NCI-H69 (cell line): ENCODE results near the gene S1PR3.

Source experiments
- DNase-seq: peaks from one replicate; lab custom pipeline; 2025; lab: John Stamatoyannopoulos, UW

S1PR3 gene

DNA sequence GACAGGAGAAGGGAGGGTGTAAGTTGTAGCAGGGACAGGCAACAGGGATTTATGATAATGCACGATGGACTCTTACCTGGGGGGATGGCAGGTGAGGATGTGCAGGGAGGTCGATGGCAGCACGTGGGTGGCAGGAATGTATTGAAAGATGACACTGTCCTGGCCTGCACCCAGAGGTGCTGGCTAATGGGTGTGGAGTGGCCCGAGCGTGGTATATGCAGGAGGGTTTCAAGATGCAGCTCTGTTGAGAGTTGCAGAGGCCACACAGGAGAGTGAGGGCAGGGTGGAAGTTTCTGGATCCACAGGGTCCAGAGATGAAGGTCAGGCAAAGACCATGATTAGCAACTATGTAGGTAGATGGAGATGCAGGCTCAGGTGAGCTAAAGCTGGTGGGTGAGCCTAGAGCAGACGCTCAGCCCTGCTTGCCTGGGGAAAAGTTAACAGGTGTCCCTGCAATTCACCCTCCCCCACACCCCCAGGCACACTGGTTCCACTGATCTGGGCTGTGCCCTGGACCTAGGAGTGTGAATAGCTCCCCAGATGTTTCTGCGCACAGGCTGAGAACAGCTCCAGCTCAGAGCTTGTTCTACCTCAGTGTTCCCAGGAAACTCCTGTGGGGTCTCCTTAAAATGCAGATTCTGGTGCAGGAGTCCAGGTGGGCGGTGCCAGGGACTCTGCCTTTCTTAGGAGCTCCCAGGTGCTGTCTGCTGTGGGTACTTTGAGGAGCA, 21.5 kb upstream of the S1PR3 start:
- no peak for DNase-seq

DNA sequence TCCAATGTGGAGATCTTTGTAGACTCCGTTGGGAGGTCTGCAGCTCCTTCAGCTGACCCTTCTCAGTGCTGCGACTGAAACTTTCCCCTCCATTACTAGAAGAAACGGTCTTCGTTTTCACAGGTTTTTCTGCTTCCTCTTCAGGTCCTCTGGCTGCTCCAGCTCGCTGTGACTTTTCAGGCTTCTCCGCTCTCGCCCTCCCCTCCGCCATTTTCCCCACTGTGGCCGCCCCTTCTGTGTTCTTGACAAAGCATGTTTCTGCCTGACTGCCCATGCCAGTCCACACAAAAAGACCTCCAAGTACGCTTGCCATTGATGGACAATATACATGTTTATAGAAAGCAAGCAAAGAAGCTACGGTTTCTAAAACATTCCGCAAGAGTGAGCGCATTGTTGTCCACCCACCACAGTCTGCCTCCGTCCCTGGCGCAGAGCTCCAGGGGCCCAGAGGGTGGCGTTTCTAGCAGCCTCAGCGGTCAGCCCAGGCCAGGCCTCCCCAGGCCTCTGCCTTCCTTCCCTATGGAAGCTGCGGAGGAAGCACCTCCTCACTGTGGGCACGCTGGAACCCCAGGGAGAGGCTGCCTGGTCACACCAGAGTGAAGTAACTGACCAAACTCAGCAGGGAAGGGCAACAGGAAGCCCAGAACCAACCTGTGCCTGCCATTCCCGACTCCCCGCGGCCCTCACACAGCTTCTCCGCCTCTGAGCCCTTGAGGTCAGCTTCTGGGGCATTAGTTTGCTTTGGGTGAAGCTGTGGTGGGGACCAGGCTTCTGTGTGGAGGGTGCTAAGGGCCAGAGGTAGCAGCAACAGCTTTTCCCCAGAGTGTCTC, 19.9 kb upstream of the S1PR3 start:
- DNase-seq, result no peak

DNA sequence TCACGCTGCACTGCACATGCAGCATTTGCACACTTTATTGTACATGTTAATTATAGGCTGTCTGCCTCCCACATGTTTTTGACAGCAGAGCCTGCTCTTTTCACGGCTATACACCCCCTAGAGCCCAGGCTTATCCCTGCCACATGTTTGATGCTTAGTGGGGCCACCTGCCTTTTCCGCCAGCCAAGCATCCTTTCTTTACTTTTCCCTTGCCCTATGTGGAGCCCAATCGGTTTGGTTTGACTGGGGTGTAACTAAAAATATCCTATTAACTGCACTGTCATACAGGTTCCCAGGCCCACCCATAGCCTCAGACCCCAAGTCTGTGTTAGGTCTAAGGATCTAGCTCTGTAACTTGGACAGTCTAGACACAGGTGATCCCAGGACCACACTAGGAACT, 18.9 kb upstream of the S1PR3 start:
- no peak for DNase-seq

DNA sequence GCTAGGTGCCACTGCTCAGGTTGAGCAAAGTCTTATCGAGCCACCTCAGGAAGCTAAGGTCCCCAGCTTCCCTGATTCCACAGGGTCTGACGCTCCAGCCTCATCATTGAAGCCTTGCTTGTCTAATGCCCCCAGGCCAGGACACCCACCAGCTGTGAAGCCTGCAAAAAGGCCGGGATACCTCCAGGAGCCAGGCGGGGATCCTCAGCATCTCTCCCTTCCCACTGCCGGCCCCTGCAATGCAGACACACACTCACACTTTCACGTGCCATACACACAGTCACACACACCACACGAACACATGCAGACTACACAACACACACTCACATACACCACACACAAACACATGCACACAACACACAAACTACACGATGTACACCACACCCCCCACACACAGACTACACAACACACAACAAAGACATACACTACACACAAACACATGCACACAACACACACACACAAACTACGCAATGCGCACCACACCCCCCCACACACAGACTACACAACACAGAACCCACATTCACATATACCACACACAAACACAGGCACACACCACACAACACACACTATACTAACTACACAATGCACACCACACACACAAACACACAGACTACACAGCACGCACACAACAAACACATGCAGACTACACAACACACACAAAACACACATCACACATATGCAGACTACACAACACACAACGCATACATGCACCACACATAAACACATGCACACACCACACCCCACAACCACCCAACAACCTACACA, 17.8 kb upstream of the S1PR3 start:
- no peak for DNase-seq

DNA sequence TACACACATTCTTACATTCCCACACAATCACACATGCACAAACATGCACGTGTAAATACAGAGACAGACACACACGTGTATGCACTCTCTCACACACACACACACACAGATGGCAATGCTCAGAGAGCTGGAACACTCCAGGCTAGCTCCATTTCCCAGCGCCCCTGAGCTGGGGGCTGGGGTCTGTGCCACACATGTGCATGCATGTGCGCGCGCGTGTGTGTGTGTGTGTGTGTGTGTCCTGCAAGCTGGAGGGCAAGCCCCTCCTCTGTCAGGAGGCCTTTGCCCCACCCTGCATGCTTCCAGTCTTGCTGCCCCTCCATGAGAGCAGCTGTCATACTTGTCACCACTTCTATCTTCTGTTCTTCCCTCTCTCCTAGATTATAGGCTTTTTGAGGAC, 16.6 kb upstream of the S1PR3 start:
- no peak for DNase-seq

DNA sequence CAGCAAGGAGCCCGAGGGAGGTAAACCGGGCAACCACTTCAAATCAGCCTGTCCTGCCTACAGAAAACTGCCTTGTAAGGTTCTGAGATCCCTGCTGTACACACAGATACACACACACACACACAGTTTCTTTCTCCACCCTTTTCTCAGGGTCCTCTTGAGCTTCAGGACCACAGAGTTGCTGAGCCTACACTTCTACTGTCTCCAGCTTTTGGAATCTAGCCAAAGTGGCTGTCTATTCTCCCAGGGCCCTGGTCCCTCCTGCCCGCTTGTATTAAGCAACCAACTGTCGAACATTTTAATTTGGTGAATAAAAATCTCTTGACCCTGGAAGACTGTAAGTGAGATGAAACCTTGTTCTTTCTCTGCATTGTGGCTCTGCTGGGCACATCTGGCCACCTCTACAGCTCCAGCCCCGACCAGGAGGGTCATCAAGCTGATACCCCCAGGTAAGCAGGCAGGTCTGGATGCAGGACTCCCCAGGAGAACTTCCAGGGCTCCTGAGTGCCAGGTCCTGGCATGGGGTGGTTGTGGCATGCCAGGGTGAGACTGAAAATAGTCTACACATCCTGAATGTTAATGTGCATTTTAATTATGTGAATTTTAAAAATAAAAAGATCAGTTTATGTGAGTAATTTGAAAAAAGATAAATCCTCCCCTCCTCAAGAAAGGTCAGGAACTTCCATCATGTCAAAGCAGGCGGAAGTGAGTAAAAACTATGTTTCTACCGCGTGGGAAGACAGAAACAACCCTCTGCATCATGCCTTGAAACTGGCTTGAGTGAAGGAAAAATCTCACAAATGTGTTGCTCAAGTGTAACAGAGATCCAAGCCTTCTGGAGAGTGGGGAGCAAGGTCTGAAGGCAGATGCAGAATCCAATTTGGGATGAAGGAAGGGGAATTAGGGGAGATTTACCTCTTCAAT, 15.0 kb upstream of the S1PR3 start:
- no peak for DNase-seq

DNA sequence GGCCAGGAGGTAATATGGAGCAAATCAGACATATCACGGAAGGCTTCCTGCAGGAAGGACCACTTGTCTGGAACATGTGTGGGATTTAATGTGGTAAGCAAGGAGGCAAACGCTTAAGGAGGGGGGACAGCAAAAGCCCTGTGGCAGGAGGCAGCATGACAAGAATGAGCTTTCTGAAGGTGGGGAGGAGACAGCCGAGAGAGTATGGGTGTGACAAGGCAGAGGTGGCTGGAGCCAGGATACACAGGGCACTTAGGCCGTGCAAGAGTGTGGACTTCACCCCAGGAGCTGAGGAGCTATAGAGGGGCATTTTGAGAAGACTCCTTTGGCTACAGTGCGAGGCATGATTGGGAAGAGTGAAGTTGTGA, 14.4 kb upstream of the S1PR3 start:
- no peak for DNase-seq

DNA sequence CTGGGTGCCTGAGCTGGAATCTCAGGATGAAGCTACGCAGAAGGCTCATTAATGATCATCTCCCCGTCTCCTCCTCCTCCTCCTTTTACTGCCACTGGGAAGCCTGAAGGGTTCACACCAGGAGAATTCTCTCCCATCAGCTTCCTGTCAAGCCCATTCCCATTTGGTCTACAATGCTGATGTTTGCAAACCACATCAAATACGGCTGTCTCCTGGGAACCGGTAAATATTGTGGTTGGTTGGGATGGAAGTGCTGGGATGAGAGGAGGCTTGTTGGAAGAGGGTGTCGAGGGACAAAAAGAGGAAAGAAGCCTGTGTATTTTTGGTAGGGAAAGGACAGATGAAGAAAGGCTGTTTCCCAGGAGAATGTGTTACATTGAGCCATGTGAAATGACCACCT, 13.2 kb upstream of the S1PR3 start:
- no peak for DNase-seq

DNA sequence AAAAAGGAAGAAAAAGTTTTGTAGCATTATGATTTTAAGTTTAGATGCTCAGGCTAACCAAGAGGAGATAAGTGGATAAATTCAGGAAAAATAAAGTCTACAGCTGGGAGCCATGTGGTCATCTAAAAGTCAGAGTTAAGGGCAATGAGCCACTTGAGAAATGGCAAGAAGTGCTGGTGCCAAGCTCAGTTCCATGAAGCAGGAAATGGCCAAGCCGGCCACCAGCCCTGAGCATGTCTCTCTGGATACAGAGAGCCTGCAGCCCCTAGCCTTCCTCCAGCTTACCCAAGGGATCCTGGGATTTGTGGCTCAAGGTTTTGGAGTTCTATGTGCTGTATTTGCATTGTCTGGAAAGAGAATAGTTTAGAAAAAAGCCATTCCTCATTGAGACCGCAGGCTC, 12.2 kb upstream of the S1PR3 start:
- no peak for DNase-seq

DNA sequence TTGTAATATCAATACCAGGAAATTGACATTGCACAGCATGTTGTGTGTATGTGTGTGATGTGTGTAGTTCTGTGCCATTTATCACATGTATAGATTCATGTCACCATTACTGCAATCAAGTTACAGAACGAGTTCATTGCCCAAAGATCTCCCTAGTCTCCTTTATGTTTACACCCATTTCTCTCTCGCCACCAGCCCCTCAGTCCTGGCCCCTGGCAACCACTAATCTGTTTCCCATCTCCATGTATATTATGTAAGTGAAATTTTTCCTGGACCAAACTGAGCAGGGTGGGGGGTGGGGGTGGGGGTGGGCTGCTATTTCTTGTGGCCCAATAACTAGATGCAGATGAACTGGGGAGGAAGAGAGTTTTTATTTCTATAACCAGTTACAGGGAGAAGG, 11.5 kb upstream of the S1PR3 start:
- DNase-seq, result no peak

DNA sequence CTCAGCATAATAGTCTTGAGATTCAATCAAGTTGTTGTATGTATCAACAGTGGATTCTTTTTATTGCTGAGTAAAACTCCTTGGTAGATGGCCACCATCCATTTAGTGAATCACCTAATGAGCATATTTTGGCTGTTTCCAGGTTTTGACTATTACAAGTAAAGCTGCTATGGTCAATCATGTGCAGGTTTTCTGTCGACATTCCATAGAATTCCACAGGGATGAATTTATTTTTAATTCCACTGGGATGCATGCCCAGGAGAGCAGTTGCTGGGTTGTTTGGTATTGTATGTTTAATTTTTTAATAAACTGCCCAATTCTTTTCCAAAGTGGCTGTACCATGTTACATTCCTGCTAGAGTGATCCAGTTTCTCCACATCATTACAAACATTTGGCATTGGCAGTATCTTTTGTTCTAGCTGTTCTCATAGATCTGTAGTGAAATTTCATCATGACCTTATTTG, 10.5 kb upstream of the S1PR3 start:
- DNase-seq, result no peak

DNA sequence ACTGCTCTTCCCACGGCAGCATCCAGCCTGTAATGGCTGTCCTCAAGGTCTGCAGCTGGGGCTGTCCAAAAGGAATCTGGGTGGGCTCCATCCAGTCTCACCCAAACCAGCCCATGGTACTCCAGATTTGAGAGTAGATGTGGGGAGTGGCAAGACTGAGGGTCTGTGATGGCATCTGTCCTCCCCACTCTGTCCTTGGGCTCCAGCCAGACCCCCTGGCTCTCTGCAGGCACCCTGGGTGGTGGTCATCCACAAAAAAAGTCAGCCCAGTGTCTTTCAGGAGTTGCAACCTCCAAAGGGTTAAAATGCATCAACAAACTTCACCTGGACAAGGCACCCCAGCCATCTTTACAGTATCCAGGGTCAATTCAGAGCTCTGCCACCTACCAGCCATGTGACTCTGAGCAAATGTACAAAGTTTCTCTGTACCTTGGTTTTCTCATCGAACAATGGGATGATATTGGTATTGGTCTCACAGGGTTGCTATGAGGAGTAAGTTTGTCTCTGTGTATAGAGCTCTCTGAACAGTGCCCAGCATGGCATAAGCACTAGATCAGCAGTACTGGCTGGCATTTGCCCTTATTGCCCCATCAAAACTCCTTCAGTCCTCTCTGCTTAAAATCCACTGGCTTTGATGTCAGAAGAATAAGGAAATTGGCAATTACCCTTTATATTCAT, 7.3 kb upstream of the S1PR3 start:
- no peak for DNase-seq

DNA sequence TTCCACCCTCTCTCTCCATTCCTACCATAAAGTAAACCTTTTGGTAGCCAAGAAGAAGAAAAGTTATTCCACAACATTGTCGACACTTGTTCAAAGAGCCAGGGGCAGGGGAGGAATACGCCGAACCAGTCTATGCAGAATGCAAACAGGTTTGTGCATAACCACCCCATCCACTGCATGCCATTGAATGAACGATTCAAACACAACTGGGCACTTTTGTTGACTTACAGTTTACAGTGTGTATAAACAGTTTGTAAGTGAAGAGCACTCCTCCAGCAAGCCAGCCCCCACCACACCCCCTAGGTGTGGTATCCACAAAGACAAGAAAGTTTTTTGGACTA, 6.8 kb upstream of the S1PR3 start:
- DNase-seq, result no peak

DNA sequence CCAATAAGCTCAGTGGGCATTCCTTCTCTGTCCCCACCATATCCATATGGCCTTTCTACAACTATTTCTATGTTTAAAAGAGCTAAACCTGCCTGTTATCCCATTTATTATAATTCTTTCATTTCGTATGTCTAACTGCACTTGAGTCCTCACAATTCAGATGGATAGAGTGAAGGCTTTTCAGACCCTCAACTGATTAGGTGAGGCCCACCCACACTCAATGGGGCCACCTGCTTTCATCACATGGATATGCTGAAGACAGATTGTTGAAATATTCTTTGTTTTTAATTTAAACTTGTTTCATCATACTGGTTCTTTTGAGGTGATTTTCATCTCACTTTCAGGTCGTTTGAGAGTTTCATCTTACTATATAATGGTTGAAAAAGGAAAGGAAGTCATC, 5.7 kb upstream of the S1PR3 start:
- no peak for DNase-seq

DNA sequence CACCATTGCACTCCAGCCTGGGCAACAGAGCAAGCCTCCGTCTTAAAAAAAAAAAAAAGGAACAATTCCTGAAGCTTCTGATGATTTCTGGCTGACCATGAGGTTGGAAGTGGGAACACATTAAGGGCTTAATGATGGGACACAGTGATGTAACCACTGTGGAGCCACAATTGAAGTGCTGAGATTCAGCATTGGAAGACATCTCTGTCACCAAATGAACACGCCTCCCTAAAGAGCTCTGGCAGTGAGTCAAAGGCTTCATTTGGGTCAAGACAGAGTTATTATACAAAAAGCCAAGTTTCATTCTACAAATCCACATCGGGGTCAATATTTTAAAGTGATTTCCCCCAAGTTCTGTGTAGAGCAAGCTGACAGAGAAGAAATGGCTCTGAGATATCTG, 4.5 kb upstream of the S1PR3 start:
- no peak for DNase-seq

DNA sequence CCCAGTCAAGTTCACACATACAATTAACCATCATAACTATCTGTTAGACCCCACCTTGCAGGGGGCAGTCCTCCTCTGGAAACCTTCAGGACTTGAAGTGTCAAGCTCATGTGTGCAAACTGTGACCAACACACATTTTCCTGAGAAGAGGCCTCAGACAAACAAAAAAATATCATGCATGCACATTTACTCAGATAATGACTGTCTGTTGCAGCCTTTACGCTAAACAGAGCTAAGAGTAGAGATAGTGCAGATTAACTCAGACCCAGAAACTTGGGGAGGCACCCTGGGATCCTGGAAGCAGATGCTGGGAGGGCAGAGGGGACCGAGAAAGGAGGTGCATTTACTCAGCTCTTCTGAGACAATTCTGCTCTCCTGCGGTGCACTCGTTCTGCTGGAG, 3.6 kb upstream of the S1PR3 start:
- DNase-seq, result no peak

DNA sequence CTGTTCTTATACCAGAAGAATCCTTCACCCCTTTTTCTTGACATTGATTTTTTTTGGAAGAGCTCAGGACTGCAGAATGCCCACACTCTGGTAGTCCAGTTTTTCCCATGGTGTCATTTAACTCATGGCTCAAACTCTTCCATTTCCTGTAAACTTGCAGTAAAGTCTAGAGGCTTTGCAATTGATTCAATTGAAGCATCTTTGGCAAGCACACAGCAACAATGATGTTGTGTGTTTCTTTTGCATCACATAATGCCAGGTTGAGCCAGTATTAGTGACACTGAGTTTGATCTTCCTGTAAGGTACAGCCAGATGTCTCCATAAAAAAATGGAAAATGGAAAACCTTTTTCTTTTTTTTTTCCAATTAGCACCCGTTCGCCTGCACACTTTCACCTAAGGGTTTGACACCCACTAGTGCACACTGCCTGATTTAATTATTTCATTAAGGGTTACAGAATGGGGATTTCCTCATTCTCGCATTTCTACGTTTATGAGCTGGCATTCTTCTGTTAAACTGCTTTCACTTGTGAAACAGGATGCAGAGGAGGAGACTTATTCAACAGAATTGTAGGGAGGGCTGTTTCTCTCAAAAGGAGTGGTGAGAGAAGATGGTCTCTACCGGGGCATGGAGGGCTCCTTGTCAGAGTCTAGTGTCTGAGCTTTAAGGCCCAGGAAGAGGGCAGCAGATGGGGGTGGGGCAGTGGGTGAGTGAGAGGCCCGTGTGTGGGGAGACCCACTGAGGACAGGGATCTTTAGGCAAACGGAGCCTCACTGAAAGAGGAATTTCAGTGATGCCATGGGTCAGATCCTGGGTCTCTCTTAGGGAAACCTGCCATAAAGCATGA, 2.2 kb upstream of the S1PR3 start:
- no peak for DNase-seq

DNA sequence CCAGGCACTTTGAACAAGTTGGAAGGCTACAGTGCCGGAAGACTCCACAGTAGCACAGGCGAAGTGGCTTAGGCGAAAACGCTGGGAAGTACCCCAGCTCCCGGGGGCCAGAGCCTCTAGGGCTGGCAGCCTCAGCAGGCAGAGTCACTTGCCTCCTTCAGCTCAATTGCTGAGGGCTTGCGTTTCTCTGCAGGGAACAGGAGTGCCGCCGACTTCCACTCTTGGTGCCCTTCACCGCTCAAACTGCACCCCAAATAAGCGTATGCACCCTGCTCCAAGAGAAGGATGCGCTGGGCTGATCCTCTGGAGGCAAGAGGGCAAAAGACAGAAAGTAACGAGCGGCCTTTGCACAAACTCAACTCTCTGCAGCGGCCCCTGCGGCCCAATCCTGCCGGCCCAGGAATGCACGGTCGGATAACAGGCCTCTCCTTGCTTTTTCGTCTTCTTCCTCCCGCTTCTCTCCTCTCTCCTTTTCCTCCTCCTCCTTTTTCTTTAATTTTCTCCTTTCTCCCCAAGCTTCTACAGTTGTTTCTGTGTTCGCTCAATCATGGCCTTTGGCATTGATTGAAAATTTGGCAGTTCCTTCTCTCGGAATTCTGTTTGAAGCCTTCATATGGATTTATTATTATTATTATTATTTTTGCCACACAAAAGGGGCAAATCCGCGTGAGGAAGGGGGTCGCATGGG, 1.1 kb upstream of the S1PR3 start:
- no peak for DNase-seq

DNA sequence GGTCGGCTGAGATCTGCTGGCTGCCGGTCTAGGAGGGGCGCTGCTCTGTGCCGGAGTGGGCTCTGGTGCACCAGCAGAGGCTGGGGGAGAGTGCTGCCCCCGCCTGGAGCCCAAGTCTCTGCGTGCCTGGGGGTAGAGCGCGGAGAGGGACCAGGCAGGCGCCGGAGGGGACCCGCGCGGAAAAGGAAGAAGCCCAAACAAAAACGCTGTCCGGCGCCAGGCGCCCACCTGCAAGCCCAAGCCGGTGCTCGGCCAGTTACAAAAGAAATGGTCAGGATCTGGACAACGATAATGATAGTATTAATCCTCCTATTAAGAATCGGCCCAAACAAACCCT, 571 bp upstream of the S1PR3 start:
- DNase-seq, result no peak

DNA sequence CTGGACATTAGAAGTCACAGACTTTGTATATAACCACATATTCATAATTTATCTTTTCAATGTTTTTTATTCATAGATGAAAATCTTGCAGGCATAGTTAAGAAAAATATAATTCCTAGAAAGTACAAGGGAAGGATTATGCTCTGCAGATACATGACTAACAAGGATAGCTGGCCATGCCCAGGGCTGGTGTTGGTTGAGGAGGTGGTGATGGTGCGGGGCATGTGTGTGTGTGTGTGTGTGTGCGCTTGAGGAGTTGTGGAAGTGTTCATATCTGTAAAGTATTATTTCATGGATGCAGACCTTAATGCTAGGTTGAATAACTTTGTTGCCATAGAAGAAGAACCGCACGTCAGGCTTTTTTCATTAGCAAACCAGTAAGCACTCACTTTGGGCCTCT, 1.3 kb downstream of the S1PR3 start:
- no peak for DNase-seq
